ENCODE measurements around the gene FSD2. TPM values are rescaled to one million over a fixed set of nuclear protein-coding genes. Genes with fewer than 3 reads are reported as not detected.

The FSD2 gene
- total and polyA plus RNA-seq, 9 of the 15 experiments (the other 6 are each of a cell fraction or from before 2014, with no cell fraction given), result 0.01 to 0.06 TPM; not detected in 7

DNA sequence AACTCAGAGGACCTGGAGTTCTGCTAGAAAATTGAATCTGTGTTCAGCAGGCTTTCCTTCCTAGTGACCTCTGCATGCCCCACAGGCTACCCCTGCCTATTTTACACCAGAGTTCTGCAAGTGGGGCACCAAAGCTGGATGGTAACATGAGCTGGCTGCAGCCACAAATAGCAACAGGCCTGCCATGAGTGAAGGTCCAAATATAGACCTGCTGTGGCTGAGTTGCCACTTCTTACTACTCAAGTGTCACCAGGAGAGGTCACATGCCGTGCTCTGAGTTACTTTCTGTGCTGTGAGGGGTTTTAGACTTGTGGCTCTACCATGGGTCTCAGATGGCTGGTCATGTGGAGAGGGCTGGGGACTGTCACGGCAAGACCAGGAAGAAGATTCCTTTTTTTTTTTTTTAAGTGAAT lies at the start of gene FSD2 (continued):
- TF ChIP-seq, protein P1, sequence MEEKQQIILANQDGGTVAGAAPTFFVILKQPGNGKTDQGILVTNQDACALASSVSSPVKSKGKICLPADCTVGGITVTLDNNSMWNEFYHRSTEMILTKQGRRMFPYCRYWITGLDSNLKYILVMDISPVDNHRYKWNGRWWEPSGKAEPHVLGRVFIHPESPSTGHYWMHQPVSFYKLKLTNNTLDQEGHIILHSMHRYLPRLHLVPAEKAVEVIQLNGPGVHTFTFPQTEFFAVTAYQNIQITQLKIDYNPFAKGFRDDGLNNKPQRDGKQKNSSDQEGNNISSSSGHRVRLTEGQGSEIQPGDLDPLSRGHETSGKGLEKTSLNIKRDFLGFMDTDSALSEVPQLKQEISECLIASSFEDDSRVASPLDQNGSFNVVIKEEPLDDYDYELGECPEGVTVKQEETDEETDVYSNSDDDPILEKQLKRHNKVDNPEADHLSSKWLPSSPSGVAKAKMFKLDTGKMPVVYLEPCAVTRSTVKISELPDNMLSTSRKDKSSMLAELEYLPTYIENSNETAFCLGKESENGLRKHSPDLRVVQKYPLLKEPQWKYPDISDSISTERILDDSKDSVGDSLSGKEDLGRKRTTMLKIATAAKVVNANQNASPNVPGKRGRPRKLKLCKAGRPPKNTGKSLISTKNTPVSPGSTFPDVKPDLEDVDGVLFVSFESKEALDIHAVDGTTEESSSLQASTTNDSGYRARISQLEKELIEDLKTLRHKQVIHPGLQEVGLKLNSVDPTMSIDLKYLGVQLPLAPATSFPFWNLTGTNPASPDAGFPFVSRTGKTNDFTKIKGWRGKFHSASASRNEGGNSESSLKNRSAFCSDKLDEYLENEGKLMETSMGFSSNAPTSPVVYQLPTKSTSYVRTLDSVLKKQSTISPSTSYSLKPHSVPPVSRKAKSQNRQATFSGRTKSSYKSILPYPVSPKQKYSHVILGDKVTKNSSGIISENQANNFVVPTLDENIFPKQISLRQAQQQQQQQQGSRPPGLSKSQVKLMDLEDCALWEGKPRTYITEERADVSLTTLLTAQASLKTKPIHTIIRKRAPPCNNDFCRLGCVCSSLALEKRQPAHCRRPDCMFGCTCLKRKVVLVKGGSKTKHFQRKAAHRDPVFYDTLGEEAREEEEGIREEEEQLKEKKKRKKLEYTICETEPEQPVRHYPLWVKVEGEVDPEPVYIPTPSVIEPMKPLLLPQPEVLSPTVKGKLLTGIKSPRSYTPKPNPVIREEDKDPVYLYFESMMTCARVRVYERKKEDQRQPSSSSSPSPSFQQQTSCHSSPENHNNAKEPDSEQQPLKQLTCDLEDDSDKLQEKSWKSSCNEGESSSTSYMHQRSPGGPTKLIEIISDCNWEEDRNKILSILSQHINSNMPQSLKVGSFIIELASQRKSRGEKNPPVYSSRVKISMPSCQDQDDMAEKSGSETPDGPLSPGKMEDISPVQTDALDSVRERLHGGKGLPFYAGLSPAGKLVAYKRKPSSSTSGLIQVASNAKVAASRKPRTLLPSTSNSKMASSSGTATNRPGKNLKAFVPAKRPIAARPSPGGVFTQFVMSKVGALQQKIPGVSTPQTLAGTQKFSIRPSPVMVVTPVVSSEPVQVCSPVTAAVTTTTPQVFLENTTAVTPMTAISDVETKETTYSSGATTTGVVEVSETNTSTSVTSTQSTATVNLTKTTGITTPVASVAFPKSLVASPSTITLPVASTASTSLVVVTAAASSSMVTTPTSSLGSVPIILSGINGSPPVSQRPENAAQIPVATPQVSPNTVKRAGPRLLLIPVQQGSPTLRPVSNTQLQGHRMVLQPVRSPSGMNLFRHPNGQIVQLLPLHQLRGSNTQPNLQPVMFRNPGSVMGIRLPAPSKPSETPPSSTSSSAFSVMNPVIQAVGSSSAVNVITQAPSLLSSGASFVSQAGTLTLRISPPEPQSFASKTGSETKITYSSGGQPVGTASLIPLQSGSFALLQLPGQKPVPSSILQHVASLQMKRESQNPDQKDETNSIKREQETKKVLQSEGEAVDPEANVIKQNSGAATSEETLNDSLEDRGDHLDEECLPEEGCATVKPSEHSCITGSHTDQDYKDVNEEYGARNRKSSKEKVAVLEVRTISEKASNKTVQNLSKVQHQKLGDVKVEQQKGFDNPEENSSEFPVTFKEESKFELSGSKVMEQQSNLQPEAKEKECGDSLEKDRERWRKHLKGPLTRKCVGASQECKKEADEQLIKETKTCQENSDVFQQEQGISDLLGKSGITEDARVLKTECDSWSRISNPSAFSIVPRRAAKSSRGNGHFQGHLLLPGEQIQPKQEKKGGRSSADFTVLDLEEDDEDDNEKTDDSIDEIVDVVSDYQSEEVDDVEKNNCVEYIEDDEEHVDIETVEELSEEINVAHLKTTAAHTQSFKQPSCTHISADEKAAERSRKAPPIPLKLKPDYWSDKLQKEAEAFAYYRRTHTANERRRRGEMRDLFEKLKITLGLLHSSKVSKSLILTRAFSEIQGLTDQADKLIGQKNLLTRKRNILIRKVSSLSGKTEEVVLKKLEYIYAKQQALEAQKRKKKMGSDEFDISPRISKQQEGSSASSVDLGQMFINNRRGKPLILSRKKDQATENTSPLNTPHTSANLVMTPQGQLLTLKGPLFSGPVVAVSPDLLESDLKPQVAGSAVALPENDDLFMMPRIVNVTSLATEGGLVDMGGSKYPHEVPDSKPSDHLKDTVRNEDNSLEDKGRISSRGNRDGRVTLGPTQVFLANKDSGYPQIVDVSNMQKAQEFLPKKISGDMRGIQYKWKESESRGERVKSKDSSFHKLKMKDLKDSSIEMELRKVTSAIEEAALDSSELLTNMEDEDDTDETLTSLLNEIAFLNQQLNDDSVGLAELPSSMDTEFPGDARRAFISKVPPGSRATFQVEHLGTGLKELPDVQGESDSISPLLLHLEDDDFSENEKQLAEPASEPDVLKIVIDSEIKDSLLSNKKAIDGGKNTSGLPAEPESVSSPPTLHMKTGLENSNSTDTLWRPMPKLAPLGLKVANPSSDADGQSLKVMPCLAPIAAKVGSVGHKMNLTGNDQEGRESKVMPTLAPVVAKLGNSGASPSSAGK (IDR thresholded peaks at IDR 0.05), result no peak
- no peak for TF ChIP-seq ATF1 (CRISPR knock-in tag; IDR thresholded peaks at IDR 0.05)
- 0 out of 2 replicates have a peak, but pooled peaks have one; percentile 11 for TF ChIP-seq ATF1 (tag; IDR thresholded peaks at IDR 0.05)
- TF ChIP-seq, protein P2, sequence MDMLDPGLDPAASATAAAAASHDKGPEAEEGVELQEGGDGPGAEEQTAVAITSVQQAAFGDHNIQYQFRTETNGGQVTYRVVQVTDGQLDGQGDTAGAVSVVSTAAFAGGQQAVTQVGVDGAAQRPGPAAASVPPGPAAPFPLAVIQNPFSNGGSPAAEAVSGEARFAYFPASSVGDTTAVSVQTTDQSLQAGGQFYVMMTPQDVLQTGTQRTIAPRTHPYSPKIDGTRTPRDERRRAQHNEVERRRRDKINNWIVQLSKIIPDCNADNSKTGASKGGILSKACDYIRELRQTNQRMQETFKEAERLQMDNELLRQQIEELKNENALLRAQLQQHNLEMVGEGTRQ (CRISPR knock-in tag; IDR thresholded peaks at IDR 0.05), result peak; percentile 58
